Kidney epithelial cell (primary cell): ENCODE data around the gene CDK5R1. TPM values are rescaled to one million over a fixed set of nuclear protein-coding genes. Genes with fewer than 3 reads are reported as not detected.

Experiments
- DNase-seq: peaks from one replicate; pipeline ENCODE4 v3.0.0-alpha.2; 2010; ENCODE audit warnings: low read depth
- H3K27me3 ChIP-seq: 2 replicates; pipeline ENCODE4 v1.6.0; 2011; ENCODE audit warnings: low read length; ENCODE audit not compliant: control insufficient read depth, insufficient read depth
- H3K36me3 ChIP-seq: 2 replicates; pipeline ENCODE4 v1.5.1; 2011; ENCODE audit warnings: low read length; ENCODE audit not compliant: control insufficient read depth, insufficient read depth
- H3K4me3 ChIP-seq: 2 replicates; pipeline ENCODE4 v1.5.1; 2011; ENCODE audit warnings: low read depth, mild to moderate bottlenecking, control low read depth, low read length
- total RNA-seq: library from RNA; depleted of rRNA; stranded (reverse); fragments of >200 nt; gene quantifications from 2 replicates; pipeline ENCODE4 v1.2.3, GENCODE V29; 2015
- TF ChIP-seq, protein P1 (sequence below): IDR thresholded peaks from 2 replicates; pipeline ENCODE4 v1.5.1; 2011; ENCODE audit warnings: mild to moderate bottlenecking, moderate library complexity, low read length, control low read depth, inconsistent platforms; ENCODE audit not compliant: insufficient read depth, poor library complexity, severe bottlenecking

The CDK5R1 gene
- total RNA-seq, 1 donor from 2014 or later = 16.0 TPM

DNA sequence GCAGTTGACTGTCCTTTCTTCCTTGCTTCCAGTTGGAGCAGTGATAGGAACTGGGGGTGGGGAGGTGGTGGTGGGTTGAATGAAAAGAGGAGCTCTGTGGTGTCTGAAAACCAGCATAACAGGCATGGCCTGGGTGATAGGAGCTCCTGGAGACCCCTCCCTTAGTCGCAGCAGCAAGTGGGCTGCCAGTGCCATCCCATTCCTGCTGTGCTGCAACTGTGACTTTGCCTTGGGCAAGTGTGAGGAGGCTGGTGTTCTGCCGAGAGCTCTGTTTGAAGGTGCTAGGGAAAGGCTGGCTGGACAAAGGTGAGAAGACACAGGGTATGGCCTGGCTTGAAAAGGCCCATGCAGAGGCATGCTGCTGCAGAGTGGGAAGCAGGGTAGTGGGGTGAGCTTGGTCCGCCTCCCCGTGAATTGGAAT, 2.7 kb upstream of the CDK5R1 start:
- peaks cover 1% of the 10 kb centered on the region for H3K36me3 ChIP-seq
- DNase-seq = no peak
- TF ChIP-seq, protein P1, sequence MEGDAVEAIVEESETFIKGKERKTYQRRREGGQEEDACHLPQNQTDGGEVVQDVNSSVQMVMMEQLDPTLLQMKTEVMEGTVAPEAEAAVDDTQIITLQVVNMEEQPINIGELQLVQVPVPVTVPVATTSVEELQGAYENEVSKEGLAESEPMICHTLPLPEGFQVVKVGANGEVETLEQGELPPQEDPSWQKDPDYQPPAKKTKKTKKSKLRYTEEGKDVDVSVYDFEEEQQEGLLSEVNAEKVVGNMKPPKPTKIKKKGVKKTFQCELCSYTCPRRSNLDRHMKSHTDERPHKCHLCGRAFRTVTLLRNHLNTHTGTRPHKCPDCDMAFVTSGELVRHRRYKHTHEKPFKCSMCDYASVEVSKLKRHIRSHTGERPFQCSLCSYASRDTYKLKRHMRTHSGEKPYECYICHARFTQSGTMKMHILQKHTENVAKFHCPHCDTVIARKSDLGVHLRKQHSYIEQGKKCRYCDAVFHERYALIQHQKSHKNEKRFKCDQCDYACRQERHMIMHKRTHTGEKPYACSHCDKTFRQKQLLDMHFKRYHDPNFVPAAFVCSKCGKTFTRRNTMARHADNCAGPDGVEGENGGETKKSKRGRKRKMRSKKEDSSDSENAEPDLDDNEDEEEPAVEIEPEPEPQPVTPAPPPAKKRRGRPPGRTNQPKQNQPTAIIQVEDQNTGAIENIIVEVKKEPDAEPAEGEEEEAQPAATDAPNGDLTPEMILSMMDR = no peak
- H3K27me3 ChIP-seq = no peaks in the 10 kb centered on the region
- H3K4me3 ChIP-seq = no peak overlapping the region

DNA sequence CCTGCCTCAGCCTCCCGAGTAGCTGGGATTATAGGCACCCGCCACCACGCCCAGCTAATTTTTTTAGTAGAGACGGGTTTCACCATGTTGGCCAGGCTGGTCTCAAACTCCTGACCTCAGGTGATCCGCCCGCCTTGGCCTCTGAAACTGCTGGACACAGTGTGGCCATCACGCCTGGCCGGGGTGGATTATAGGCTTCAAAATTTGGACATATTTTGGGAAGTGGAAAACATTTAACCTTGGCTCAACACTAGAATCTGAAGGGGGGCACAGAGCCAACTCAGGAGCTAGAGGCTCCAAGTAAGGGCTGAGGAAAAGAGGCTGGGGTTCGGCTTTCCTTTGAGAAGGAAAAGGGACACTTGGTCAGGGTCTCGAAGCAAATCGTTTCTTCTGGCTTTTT, 2.2 kb upstream of the CDK5R1 start:
- no peak for DNase-seq
- TF ChIP-seq, protein P1 = no peak
- H3K4me3 ChIP-seq = no peak overlapping the region
- peaks cover 1% of the 10 kb centered on the region for H3K36me3 ChIP-seq
- no peaks in the 10 kb centered on the region for H3K27me3 ChIP-seq

DNA sequence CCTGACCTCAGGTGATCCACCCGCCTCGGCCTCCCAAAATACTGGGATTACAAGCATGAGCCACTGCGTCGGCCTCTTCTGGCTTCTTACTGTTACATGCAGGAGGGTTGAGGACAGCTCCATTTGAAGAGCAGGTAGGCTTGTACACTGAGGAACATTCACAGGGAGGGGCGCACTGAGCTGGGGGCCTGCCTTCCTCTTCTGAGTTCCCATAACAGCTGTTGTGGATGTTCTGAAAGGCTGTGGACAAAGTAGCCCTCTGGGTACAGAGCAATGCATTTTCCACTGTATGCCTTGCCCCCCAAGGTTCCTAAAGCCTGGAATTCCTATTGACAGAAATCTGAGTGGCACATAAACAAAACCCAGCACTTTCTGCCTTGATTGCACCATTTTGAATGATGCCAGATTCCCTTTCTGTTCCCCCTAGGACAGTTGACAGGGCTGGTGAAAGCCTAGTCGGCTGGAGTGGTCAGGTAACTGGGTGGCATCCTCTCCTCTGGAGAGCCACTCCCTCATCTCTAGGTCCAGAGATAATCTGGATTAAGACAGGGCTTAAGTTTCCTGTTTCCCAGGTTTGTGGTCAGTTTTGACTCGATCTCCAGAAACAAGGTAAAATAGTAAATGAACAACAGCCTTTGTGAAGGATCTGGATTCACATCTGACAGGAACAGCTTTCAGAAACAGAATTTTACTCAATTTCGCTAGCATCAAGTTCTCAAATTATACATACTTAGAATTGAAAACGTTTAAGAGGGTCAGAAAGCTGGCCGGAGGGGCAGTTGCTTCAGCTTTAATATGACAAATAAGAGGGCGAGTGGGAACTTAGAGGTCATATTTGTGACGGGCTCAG, 1.3 kb upstream of the CDK5R1 start:
- H3K4me3 ChIP-seq = no peak overlapping the region
- H3K36me3 ChIP-seq = peaks cover under 1% of the 10 kb centered on the region
- DNase-seq = no peak
- TF ChIP-seq, protein P1 = no peak
- H3K27me3 ChIP-seq = no peaks in the 10 kb centered on the region

DNA sequence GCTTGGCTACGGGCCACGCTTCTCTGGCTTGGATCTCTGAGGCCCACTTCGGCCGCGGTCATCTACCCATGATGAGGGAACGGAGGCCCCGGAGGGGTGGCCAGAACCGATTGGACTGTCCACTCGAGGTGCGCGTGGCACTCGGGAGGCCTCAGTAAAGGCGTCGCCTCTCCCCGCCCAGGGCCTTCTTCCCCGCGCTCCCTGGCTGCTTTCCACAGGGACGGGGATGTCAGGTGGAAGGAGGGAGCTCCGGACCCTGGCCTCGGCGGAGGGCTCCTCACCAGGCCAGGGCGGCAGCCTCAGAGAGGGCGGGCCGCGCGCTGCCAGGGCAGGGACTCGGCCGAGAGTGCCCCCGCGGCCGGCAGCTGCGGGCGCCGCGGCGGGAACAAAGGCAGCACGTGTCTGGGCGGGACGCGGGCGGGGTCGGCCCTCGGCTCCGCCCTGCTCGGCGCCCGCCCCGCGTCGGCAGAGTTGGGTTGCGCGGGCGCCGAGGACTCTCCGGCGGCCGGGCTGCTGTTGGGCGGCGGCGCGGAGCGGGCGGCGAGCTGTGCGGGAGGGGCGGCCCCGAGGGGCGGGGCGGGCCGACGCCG, 587 bp upstream of the CDK5R1 start:
- DNase-seq = no peak
- peak overlapping the region; percentile 51 for H3K4me3 ChIP-seq
- H3K36me3 ChIP-seq = no peaks in the 10 kb centered on the region
- TF ChIP-seq, protein P1 = no peak
- no peaks in the 10 kb centered on the region for H3K27me3 ChIP-seq

DNA sequence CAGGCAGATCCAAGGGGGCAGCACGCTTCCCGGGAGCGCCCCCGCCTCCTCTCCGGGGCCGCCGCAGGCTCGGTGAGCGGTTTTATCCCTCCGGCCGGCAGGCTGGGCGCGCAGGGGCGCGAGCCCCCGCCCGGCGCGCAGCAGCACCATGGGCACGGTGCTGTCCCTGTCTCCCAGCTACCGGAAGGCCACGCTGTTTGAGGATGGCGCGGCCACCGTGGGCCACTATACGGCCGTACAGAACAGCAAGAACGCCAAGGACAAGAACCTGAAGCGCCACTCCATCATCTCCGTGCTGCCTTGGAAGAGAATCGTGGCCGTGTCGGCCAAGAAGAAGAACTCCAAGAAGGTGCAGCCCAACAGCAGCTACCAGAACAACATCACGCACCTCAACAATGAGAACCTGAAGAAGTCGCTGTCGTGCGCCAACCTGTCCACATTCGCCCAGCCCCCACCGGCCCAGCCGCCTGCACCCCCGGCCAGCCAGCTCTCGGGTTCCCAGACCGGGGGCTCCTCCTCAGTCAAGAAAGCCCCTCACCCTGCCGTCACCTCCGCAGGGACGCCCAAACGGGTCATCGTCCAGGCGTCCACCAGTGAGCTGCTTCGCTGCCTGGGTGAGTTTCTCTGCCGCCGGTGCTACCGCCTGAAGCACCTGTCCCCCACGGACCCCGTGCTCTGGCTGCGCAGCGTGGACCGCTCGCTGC, 832 bp downstream of the CDK5R1 start:
- TF ChIP-seq, protein P1 = no peak
- Histone ChIP-seq H3K36me3 (no peaks in the 10 kb centered on the region), H3K27me3 (no peaks in the 10 kb centered on the region), H3K4me3 (peak overlapping the region; percentile 56)
- DNase-seq = no peak
